GM21576 (cell line): Measurements from ENCODE around the gene EHD1.
"Not testable (repeated sequence)": the region's sequence is repeated elsewhere in the genome, so short reads cannot be mapped to it uniquely, and the experiment has no call there.

Source experiments
- ATAC-seq: cut with Tn5 transposase; IDR thresholded peaks from one replicate; pipeline ENCODE4 v1.9.1; 2021; ENCODE audit warnings: mild to moderate bottlenecking, moderate library complexity; ENCODE audit not compliant: unreplicated experiment

EHD1 gene

GRCh38 chr11:64832467-64833197 is 45.8 kb downstream of the EHD1 start:
- no peak for ATAC-seq

DNA sequence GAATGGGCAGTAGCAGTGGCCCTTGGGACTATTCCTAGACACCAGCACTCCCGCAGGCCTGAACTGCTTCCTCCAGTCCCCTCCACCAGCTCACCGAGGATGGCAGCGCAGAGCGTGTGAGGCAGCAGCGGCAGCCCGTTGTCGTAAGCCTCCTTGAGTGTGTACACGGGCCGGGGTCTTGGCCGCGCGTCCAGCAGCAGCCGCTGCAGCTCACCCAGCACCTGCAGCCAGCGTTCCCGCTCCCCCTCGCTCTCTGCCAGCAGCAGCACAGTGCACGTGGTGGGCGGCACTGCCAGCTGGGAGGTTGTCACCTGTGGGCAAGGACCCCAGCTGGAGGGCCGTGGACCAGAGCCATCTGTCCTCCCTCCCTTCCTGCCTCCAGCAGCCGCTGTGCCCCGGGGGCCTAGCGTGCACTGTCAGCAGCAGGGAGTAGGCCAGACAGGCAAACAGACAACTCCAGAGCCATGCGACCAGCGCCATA is 47.0 kb downstream of the EHD1 start:
- ATAC-seq = no peak

DNA sequence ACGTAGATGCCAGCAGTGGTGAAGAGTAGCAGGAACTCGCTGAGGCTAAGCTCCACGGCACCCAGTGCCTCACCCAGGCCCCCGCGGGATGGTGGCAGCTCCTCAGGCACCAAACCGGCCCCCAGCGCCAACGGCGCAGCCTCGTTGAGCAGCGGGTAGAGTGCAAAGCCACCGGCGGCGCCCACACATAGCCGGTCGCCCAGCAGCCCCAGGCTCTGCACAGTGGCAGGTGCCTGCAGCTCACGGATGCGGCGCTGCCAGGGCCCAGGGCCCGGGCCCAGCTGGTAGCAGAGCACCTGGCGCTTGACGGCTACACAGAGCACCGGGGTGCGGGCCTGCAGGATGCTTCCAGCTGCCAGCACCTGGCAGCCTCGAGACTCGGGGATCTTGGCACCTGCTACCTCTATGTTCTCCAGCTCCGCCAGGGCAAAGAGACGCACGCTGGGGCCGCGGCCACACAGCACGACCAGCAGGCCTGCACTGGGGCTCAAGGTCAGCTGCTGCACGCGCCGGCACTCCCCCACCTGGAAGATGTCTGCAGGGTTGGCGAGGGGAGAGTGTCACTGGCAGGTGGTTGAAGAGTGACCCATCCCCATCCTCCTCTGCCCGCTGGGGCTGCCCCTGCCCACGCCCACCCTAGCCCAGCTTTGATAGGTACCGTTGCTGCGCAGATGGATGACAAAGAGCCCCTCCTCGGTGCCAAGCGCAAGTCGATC is 48.7 kb downstream of the EHD1 start:
- no peak for ATAC-seq

DNA sequence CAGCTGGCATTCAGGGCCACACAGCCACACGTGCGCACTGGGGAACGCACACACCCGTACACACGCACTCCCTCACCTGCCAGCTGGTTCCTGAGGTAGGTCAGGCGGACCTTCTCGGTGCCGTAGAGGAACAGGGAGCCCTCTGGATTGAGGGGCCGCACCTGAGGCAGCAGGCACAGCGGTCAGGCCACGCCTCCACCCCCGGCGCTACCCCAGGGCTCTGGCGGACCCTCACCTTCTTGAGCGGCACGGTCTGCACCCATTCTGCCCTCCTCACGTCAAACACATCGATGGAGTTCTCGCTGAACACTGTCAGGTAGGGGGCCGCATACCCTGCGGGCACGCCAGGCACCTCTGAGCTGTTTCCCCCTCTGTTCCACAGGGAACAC is 51.0 kb downstream of the EHD1 start:
- no peak for ATAC-seq

- ATAC-seq = no peak
Observed at GRCh38 chr11:64826578-64827450, 51.6 kb downstream of the EHD1 start.

GRCh38 chr11:64826062-64826461 is 52.4 kb downstream of the EHD1 start:
- ATAC-seq = no peak

GRCh38 chr11:64823568-64824119 is 54.8 kb downstream of the EHD1 start:
- ATAC-seq = no peak

DNA sequence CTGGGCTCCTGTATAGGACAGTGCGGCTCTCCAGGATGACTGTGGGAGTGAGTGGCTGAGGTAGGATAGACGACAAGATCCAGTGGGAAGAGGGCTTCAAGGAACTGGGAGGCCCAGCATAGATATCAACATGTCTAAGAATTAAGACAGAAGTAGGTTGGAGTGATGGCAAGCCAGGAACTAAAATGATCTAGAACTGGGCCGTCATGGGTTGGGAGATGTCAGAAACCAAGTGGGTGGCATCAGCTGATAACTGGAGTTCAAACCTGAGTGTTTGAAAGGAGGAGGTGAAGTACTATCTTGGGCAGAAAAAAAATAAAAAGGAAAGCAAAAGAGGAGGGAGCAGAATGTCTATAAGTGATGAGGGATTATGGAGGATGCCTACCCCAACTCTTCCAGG is 60.9 kb downstream of the EHD1 start:
- no peak for ATAC-seq

- not testable (repeated sequence) for ATAC-seq
Observed at GRCh38 chr11:64815433-64815832, 63.0 kb downstream of the EHD1 start.

DNA sequence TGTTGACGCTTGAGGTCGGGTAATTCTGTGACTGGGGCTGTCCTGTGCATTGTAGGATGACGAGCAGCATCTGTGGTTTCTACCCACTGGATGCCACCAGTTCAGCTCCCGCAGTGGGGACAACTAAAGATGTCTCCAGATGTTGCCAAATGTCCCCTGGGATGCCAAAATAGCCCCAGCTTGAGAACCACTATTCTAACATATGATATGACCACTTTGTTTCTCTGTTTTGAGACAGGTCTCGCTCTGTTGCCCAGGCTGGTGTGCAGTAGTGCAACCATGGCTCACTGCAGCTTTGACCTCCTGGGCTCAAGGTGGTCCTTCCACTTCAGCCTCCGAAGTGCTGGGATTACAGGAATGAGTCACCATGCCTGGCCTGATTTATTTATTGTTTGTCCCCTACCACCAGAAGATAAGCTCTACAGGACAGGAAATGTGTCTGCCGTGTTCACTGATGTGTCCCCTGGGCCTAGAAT is 63.7 kb downstream of the EHD1 start:
- peak; percentile 45 for ATAC-seq

- ATAC-seq = no peak
Observed at GRCh38 chr11:64813826-64814225, 64.6 kb downstream of the EHD1 start.

DNA sequence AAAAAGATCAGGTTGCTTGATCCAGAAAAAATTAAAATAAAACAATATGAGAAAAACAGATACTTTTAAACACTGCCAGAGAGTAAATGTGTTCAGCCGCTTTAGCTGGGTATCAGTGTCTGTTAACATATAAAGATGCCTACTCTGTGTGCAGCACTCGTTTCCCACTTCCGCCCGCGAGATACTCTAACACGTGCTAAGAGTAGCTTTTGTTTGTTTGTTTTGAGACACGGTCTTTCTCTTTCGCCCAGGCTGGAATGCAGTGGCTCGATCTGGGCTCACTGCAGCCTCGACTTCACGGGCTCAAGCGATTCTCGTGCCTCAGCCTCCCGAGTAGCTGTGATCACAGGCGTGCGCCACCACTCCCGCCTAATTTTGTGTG is 67.5 kb downstream of the EHD1 start:
- peak; percentile 3 for ATAC-seq

- peak; percentile 54 for ATAC-seq
Observed at GRCh38 chr11:64810271-64810890, 68.0 kb downstream of the EHD1 start, which contains the start of gene MEN1. TSS of gene MEN1 (minus strand) at chr11:64810551. CDS start at chr11:64810109, 442 bp downstream.

- ATAC-seq = no peak
Observed at GRCh38 chr11:64809781-64810241, 68.6 kb downstream of the EHD1 start.

- ATAC-seq = no peak
Observed at GRCh38 chr11:64805481-64805880, 72.9 kb downstream of the EHD1 start.

GRCh38 chr11:64804346-64805210 is 73.8 kb downstream of the EHD1 start:
- ATAC-seq = no peak

DNA sequence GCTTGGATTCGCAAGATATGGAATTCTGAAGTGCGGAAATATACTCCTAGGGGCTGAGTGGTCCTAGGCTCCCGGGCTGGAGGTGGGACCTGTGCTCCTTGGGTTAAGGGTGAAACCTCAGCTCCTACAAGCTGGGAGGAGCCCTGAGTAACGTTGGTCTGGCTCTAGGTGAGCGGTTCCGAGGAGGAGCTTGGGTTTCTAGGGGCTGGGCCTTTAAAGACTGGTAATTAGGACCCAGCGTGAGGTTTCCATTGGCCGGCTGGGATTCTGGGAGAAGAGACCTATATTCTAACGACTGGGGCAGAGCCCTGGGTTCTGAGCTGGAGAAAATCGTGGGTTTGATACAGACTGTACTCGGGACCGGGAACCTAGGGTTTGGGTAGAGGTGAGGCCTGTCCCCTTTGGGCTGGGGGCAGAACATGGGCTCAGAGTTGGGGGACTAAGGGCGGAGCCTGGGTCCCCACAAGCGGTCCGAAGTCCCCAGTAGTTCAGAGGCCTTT is 74.5 kb downstream of the EHD1 start:
- no peak for ATAC-seq

DNA sequence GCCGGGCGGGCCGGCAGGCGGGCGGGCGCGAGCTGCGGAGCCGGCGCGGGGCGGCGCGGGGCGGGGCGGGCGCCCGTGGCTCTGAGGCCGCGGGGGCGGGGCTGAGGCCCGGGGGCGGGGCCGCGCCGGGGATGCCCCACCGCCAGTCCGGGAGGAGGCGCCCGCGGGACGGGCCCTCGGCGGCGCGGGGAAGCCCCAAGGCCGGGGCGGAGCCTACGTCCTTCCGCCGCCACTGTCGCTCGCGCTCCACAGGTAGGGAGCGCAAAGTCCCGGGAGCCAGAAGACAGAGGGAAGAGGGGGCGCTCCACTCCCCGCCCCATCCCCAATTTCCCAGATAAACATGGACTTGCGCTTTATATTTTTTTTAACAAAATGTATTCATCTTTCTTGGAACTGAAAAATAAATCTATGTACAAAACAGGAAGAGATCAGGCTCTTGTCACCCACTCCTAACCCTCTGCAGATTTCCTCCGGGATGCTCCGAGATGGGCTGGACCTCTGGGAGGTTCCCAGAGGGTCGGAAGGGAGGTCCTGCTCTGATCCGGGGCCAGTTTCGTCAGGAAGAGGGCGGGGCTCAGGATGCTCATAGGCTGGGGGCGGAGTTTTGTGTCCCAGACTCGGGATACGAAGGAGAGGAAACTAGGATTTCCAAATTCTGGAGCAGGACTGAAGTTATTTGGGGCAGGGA is 75.1 kb downstream of the EHD1 start, which contains the start of gene MAP4K2:
MAP4K2 (minus strand) TSS at position 57 of the 688 bp plus-strand sequence. CDS start 65 bp downstream, outside the sequence.
- ATAC-seq = peak; percentile 57
